Pulmonary artery endothelial cell (primary cell): ENCODE data around the gene NPIPA8. TPM values are rescaled to one million over a fixed set of nuclear protein-coding genes. Genes with fewer than 3 reads are reported as not detected.
"Not testable (repeated sequence)": the region's sequence is repeated elsewhere in the genome, so short reads cannot be mapped to it uniquely, and the experiment has no call there.

ENCODE experiments used
- DNase-seq: peaks from one replicate; pipeline ENCODE4 v3.0.0-alpha.2; 2011; ENCODE audit warnings: low read depth, low spot score
- total RNA-seq: library from RNA; depleted of rRNA; stranded (reverse); fragments of >200 nt; gene quantifications from 2 replicates; pipeline ENCODE4 v1.2.3, GENCODE V29; 2014

The NPIPA8 gene
- 3.5 TPM in 1 of 2 replicates, not detected in the other for total RNA-seq

DNA sequence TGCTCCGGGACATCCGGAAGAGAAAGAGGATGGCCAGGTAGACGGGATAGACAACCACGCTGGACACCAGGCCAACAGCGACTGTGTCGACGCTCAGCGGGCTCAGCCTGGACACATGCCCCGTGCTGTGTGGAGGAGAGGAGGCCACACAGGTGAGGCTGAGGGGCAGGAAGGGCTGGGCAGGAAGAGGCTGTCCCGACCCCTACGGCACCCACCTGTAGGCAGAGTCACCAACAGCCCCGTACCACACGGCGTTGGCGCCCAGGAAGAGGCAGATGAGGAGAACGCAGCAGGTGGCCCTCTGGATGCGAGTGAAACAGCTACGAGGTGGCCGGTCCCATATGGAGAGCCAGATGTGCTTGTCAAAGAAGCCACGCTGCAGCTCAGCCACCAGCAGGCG, at the start of gene NPIPA8:
Gene NPIPA8, minus strand, starts transcription at position 101 of the 400 bp plus-strand sequence. CDS start 4,074 bp downstream, outside the sequence.
- DNase-seq = not testable (repeated sequence)

DNA sequence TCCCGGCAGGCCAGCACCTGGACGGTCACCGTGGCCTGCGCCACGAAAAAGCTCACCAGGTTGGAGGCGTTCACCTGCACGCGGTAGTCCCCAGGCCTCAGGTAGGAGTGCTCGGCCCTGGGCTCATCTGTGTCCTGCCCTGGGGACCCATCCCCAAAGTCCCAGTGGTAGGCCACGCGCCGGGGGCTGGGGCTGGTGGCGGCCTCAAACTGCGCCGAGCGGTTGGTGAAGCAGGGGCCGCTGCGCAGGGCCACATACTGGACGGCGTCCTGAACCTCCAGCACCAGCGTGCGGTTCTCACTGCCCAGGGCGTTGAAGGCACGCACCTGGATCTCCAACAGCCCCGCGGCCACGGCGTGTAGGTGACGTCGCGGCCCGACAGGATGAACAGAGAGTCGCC, 48.7 kb upstream of the NPIPA8 start:
- DNase-seq = not testable (repeated sequence)

GRCh38 chr16:18384869-18385268, 48.3 kb upstream of the NPIPA8 start:
- DNase-seq = not testable (repeated sequence)

- DNase-seq = not testable (repeated sequence)
Observed at GRCh38 chr16:18384098-18384636, 47.6 kb upstream of the NPIPA8 start.

DNA sequence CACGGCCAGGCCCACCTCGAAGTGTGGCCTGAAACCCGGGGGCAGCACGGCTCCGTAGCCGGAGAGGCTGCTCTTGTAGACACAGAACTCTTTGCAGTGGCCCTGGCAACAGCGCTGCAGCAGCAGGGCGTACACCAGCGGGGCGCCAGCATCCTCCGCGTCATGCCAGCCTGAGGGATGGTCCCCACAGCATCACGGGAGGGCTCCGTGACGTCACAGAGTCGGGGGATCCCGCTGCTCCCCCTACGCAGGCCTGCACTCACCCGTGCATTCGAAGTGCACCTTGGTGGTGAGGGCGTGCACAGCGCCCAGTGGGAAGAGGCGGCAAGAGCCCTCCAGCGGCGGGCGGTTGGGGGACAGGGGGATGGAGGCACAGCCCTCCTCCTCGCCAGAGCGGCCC, 46.2 kb upstream of the NPIPA8 start:
- DNase-seq = not testable (repeated sequence)

GRCh38 chr16:18347742-18348141, 11.2 kb upstream of the NPIPA8 start:
- DNase-seq = not testable (repeated sequence)

DNA sequence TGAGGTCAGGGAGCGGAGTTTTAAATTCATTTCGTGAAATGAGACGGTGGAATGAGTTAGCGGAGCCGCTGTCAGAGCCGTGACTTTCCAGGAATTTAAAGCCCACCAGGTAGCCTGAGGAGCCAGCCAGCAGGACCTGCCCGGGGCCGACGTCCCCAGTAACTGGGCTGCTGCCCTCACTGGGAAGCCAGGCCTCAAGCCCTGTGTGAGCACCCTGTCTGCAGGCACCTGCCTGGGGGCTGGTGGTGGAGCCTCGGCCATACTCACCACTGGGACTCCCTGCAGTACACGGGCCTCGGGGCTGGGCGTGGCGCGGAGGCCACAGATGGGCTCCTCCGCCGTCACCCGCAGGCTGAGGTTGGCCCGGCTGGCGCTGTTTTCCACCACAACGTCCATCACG, 10.5 kb upstream of the NPIPA8 start:
- not testable (repeated sequence) for DNase-seq

DNA sequence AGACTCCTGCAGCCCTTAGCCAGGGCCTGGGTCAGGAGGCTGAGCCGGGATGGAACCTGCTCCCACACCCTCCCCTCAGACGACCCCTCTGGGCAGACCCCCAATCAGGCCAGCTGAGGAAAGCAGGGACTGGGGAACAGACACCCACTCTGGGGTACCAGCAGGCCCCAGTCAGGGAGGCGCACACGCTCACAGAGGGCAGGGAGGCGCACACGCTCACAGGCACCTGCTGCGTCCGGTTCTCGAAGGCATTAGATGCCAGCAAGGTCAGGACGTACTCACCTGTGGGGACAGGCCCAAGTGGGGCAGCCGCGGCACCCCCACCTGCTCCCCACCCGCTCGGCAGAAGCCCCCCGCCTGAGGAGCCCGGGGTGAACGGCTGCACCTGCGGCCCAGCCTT, 8.1 kb upstream of the NPIPA8 start:
- DNase-seq = not testable (repeated sequence)

DNA sequence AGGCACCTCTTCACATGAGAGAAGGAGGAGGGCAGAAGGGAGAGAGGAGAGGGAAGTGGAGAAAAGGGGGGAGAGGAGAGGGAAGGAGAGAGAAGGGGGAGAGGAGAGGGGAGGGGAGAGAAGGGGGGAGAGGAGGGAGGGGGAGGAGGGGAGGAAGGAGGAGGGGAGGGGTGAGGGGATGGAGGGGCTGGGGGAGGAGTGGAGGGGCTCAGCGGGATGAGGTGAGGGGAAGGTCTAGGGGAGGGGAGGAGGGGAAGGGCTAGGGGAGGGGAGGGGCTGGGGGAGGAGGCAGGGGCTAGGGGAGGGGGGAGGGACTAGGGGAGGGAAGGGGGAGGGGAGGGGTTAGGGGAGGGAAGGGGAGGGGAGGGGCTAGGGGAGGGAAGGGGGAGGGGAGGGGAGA, 5.5 kb upstream of the NPIPA8 start:
- DNase-seq = not testable (repeated sequence)

DNA sequence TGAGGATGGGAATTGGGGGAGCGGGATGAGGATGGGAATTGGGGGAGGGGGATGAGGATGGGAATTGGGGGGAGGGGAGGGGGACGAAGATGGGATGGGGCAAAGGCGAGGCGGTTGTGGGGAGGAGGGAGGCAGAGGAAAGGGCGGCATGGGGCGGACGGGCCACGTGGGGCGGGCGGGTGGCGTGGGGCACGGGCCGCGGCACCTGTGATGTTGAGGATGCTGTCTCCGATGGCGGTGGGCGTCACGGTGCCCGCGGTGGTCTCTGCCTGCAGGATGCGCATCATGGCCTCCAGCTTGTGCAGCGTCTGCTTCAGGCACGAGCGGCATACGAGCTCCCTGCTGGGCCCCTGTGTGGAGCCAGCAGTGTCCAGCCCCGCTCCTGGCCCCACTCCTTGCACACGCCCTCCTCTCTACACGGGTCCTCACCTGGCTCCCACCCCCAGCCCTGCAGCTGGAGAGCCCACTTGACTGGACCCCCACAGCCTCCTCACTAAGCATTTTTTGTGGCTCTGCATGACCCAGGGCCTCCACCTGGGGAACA, 5.0 kb upstream of the NPIPA8 start:
- not testable (repeated sequence) for DNase-seq

GRCh38 chr16:18339210-18339609, 2.7 kb upstream of the NPIPA8 start:
- not testable (repeated sequence) for DNase-seq

DNA sequence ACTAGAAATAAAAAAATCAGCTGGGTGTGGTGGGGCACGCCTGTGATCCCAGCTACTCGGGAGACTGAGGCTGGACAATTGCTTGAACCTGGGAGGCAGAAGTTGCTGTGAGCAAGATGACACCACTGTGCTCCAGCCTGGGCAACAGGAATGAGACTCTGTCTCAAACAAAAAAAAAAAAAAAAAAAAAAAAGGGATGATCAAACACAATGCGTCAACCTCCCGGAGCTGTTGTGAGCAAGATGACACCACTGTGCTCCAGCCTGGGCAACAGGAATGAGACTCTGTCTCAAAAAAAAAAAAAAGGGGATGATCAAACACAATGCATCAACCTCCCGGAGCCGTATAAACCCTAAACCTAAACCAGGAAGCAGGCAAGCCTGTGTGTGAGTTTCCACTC, 24.7 kb downstream of the NPIPA8 start:
- not testable (repeated sequence) for DNase-seq

DNA sequence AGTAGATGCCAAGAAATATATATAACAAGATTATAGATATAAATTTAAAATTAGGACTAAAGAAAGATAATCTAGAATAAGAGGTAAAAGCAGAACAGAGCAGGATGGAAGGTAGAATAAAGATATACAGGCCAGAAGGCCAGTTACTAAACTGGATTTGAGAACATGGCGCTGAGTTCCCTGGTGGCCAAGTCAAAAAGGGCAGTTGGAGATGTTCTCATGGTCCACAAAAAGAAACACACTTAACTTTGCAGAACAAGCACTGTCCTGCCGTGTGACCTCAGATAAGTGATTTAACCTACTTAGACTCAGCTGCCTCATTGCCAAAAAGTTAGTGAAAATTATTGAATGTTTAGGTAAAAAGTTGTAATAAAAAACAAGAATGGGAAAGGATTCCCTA, 27.4 kb downstream of the NPIPA8 start:
- DNase-seq = not testable (repeated sequence)

- DNase-seq = not testable (repeated sequence)
Observed at GRCh38 chr16:18307241-18307640, 29.3 kb downstream of the NPIPA8 start.

DNA sequence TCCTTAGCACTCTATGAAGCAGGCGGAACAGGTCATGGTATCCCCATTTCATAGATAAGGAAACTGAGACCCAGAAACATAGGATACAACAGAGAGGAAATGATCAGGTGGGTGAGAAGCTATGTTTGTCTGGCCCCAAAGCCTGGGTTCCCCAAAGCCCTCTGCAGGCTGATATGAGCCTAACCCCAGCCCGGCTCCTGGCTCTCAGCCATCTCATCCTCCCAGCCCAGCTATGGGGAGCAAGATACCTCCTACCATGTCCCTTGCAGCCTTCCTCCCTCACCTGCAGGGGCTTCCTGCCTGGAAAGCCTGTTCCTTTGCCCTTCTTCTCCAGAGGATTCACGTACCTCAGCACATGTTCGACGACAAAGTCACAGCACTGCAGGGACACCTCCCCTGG, 30.5 kb downstream of the NPIPA8 start:
- not testable (repeated sequence) for DNase-seq

GRCh38 chr16:18303059-18303706, 33.4 kb downstream of the NPIPA8 start:
- DNase-seq = not testable (repeated sequence)

DNA sequence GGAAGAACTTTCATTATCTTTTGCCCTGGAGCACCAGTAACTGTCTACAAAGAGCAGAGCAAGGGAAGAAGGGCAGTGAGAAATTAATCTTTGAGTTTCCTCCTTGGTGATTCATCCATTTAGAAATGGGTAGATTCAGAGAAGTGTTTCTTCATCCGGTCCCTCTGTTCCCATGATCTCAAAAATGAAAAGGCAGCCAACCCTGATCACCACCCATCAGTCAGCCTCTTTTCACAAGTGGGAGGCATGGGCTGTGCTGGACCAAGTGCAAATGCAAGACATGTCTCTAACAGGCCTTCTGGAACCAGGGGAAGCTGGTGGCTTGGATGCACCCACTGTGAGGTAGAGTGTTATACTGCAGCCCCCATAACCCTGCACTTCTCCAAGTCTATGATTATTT, 38.8 kb downstream of the NPIPA8 start:
- DNase-seq = not testable (repeated sequence)

- DNase-seq = not testable (repeated sequence)
Observed at GRCh38 chr16:18296931-18297330, 39.6 kb downstream of the NPIPA8 start.

- not testable (repeated sequence) for DNase-seq
Observed at GRCh38 chr16:18294371-18294770, 42.2 kb downstream of the NPIPA8 start.

- not testable (repeated sequence) for DNase-seq
Observed at GRCh38 chr16:18293337-18293956, 43.1 kb downstream of the NPIPA8 start.

GRCh38 chr16:18290959-18291358, 45.6 kb downstream of the NPIPA8 start:
- not testable (repeated sequence) for DNase-seq

- DNase-seq = not testable (repeated sequence)
Observed at GRCh38 chr16:18286342-18286741, 50.2 kb downstream of the NPIPA8 start.
